Calu3 (cell line): Measurements from ENCODE around the gene NECTIN2. TPM values are rescaled to one million over a fixed set of nuclear protein-coding genes. Genes with fewer than 3 reads are reported as not detected.

Experiments used
- Bru-seq: library from RNA; stranded (reverse); fragments of 400-500 nt; gene quantifications from one replicate; lab custom pipeline; 2021; lab: Mats Ljungman, UMichigan
- BruChase-seq, 2 experiments: library from RNA; stranded (reverse); fragments of 400-500 nt; gene quantifications; one replicate each; lab custom pipeline; 2021; lab: Mats Ljungman, UMichigan
- BruUV-seq: library from RNA; stranded (reverse); fragments of 400-500 nt; replicated peaks from 2 replicates; lab custom pipeline; 2021; lab: Mats Ljungman, UMichigan
- CTCF ChIA-PET: fragments of 300-600 bp; sonication (Branson Sonifier 250); formaldehyde crosslinking; loops from one replicate; lab custom pipeline; 2022; ENCODE audit warnings: antibody characterized with exemption; lab: Charles Lee
- DNase-seq: peaks from one replicate; pipeline ENCODE4 v3.0.0; 2022
- H3K27ac Mint-ChIP-seq: one replicate; pipeline ENCODE4 v1.8.0; 2022; ENCODE audit warnings: mixed read lengths; ENCODE audit not compliant: unreplicated experiment
- H3K27me3 Mint-ChIP-seq: one replicate; pipeline ENCODE4 v1.8.0; 2022; ENCODE audit warnings: mixed read lengths; ENCODE audit not compliant: unreplicated experiment
- H3K36me3 Mint-ChIP-seq: one replicate; pipeline ENCODE4 v1.8.0; 2022; ENCODE audit warnings: mild to moderate bottlenecking, moderate library complexity, mixed read lengths; ENCODE audit not compliant: insufficient read depth, unreplicated experiment
- H3K4me1 Mint-ChIP-seq: one replicate; pipeline ENCODE4 v1.8.0; 2022; ENCODE audit warnings: mild to moderate bottlenecking, low read depth, mixed read lengths; ENCODE audit not compliant: unreplicated experiment
- H3K4me3 Mint-ChIP-seq: one replicate; pipeline ENCODE4 v1.8.0; 2022; ENCODE audit warnings: mild to moderate bottlenecking, low read depth, moderate library complexity, mixed read lengths; ENCODE audit not compliant: unreplicated experiment
- H3K9me3 Mint-ChIP-seq: one replicate; pipeline ENCODE4 v1.8.0; 2022; ENCODE audit warnings: low read depth, mixed read lengths; ENCODE audit not compliant: unreplicated experiment
- CTCF ChIP-seq: fragments of 200-600 bp; IDR thresholded peaks from one replicate; pipeline ENCODE4 v1.8.0; 2022; ENCODE audit warnings: antibody characterized with exemption; ENCODE audit not compliant: unreplicated experiment
- intact Hi-C: fragments of 100-400 bp; cut with micrococcal nuclease; formaldehyde crosslinking; loops from one replicate; pipeline ENCODE4 v1.10.0; 2022; ENCODE audit not compliant: unreplicated experiment
- long read RNA-seq: library from polyadenylated mRNA; stranded (forward); transcript quantifications from one replicate; pipeline ENCODE4 v2.0.0, GENCODE V29; 2022
- total RNA-seq: library from RNA; stranded (reverse); gene quantifications from 2 replicates; pipeline ENCODE4 v1.2.3, GENCODE V29; 2022

NECTIN2 gene
- total RNA-seq = 137 and 174 TPM in 2 replicates
- Bru-seq, nascent RNA = percentile 84 among the genes with signal in this experiment
- percentile 89 among the genes with signal in this experiment for BruChase-seq, experiment 1, labeled RNA remaining after a 6-hour chase
- percentile 83 among the genes with signal in this experiment for BruChase-seq, experiment 2, labeled RNA remaining after a 2-hour chase
- long read RNA-seq, transcript NECTIN2-201 (9 exons, 2,466 nt) = major isoform, 221 of 402 reads
- long read RNA-seq, transcript NECTIN2-202 (6 exons, 2,112 nt) = minor isoform, 125 of 402 reads
- long read RNA-seq, partial matches to known transcripts = 27 of 402 reads
- long read RNA-seq, other reads (novel, unspliced or antisense) = 29 of 402 reads

GRCh38 chr19:44845612-44846454, at the start of gene NECTIN2:
TSS of gene NECTIN2 (plus strand) at chr19:44846297. CDS start at chr19:44846526, 229 bp downstream.
- peak within 1 kb of the TSS; percentile 73 for H3K27ac Mint-ChIP-seq
- H3K4me3 Mint-ChIP-seq = peak within 1 kb of the TSS; percentile 66
- TF ChIP-seq CTCF = peak; percentile 83
- no peaks in the 10 kb centered on the region for H3K9me3 Mint-ChIP-seq
- peaks cover 34% of the 10 kb centered on the region for H3K4me1 Mint-ChIP-seq
- CTCF ChIA-PET = interaction anchor here (0.5 to 1.4 kb wide), 22 partner anchors 27 to 1419 kb away, joined by 3 to 23 read pairs (median 4); partner anchors contain the start of gene BCAM
- BruUV-seq = no TSS peak
- H3K27me3 Mint-ChIP-seq = no peaks in the 10 kb centered on the region
- intact Hi-C loops = loop anchor here (1.0 to 10.0 kb wide), 4 partner anchors 46 to 157 kb away; partner anchors contain the start of gene CBLC
- peaks cover 52% of the 10 kb centered on the region for H3K36me3 Mint-ChIP-seq
- DNase-seq = peak; percentile 100

GRCh38 chr19:44796701-44797115, 49.4 kb upstream of the NECTIN2 start:
- intact Hi-C loops = no loop called here
- BruUV-seq = no TSS peak
- CTCF ChIA-PET = interaction anchor here (0.6 kb wide), 1 partner anchor 105 kb away, joined by 3 read pairs; no protein-coding TSS in a partner anchor
- peaks cover 84% of the 10 kb centered on the region for H3K36me3 Mint-ChIP-seq
- H3K9me3 Mint-ChIP-seq = no peaks in the 10 kb centered on the region
- H3K27ac Mint-ChIP-seq = no peak overlapping the region
- H3K27me3 Mint-ChIP-seq = no peaks in the 10 kb centered on the region
- peaks cover 9% of the 10 kb centered on the region for H3K4me1 Mint-ChIP-seq
- H3K4me3 Mint-ChIP-seq = no peak overlapping the region
- no peak for DNase-seq
- no peak for TF ChIP-seq CTCF

GRCh38 chr19:44799627-44800346, 46.3 kb upstream of the NECTIN2 start:
- peak overlapping the region; percentile 3 for H3K27ac Mint-ChIP-seq
- CTCF ChIA-PET = interaction anchor here (0.5 to 1.0 kb wide), 2 partner anchors 15 to 108 kb away, joined by 3 read pairs; no protein-coding TSS in a partner anchor
- intact Hi-C loops = loop anchor here (1.0 kb wide), 1 partner anchor 46 kb away; no protein-coding TSS in a partner anchor
- no peaks in the 10 kb centered on the region for H3K9me3 Mint-ChIP-seq
- peaks cover 78% of the 10 kb centered on the region for H3K36me3 Mint-ChIP-seq
- no peak for DNase-seq
- no TSS peak for BruUV-seq
- peaks cover 9% of the 10 kb centered on the region for H3K4me1 Mint-ChIP-seq
- H3K27me3 Mint-ChIP-seq = no peaks in the 10 kb centered on the region
- H3K4me3 Mint-ChIP-seq = no peak overlapping the region
- no peak for TF ChIP-seq CTCF
